OCI-LY1 (cell line): ENCODE results near the gene BCKDK.

Experiments used
- EZH2 ChIP-seq: fragments of 200-600 bp; sonication (generic), shearing (Covaris generic); IDR thresholded peaks from 2 replicates; pipeline ENCODE4 v1.8.0; 2017; ENCODE audit warnings: borderline replicate concordance, mixed run types, mild to moderate bottlenecking, antibody characterized with exemption, low read length, moderate library complexity, mixed read lengths
- TF ChIP-seq, protein P1 (sequence below): fragments of 200-600 bp; sonication (generic), shearing (Covaris generic); IDR thresholded peaks from 2 replicates; pipeline ENCODE4 v1.5.1; 2017; ENCODE audit warnings: mild to moderate bottlenecking, antibody characterized with exemption, low read length, moderate library complexity, mixed read lengths

- TF ChIP-seq, protein P1, sequence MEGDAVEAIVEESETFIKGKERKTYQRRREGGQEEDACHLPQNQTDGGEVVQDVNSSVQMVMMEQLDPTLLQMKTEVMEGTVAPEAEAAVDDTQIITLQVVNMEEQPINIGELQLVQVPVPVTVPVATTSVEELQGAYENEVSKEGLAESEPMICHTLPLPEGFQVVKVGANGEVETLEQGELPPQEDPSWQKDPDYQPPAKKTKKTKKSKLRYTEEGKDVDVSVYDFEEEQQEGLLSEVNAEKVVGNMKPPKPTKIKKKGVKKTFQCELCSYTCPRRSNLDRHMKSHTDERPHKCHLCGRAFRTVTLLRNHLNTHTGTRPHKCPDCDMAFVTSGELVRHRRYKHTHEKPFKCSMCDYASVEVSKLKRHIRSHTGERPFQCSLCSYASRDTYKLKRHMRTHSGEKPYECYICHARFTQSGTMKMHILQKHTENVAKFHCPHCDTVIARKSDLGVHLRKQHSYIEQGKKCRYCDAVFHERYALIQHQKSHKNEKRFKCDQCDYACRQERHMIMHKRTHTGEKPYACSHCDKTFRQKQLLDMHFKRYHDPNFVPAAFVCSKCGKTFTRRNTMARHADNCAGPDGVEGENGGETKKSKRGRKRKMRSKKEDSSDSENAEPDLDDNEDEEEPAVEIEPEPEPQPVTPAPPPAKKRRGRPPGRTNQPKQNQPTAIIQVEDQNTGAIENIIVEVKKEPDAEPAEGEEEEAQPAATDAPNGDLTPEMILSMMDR: no peak
- TF ChIP-seq EZH2: no peak
Observed at GRCh38 chr16:31087481-31087880, 20.7 kb upstream of the BCKDK start.
